BE2C (cell line): ENCODE measurements around the gene AKAP6.

ENCODE experiments used
- DNase-seq: peaks from one replicate; pipeline ENCODE4 v3.0.0-alpha.2; 2020
- H3K27me3 ChIP-seq: fragments of 250-450 bp; sonication (Bioruptor Pico); 2 replicates; pipeline ENCODE4 v1.5.1; 2020; ENCODE audit warnings: mild to moderate bottlenecking
- H3K36me3 ChIP-seq: fragments of 250-450 bp; sonication (Bioruptor Pico); 2 replicates; pipeline ENCODE4 v1.5.1; 2020; ENCODE audit warnings: mild to moderate bottlenecking
- H3K4me1 ChIP-seq: fragments of 250-450 bp; sonication (Bioruptor Pico); 2 replicates; pipeline ENCODE4 v1.5.1; 2020
- H3K4me3 ChIP-seq: 2 replicates; pipeline ENCODE4 v1.5.1; 2011; ENCODE audit warnings: low read depth, low read length
- H3K9me3 ChIP-seq: fragments of 250-450 bp; sonication (Bioruptor Pico); 2 replicates; pipeline ENCODE4 v1.5.1; 2020
- CTCF ChIP-seq: IDR thresholded peaks from 2 replicates; pipeline ENCODE4 v1.5.1; 2012; ENCODE audit warnings: mild to moderate bottlenecking, low read depth, low read length

Gene AKAP6

GRCh38 chr14:32719601-32720000, 390.5 kb downstream of the AKAP6 start:
- no peak for TF ChIP-seq CTCF
- H3K4me3 ChIP-seq: no peak overlapping the region
- H3K36me3 ChIP-seq: no peaks in the 10 kb centered on the region
- H3K9me3 ChIP-seq: no peaks in the 10 kb centered on the region
- H3K27me3 ChIP-seq: no peaks in the 10 kb centered on the region
- no peak for DNase-seq
- H3K4me1 ChIP-seq: no peaks in the 10 kb centered on the region

GRCh38 chr14:32720927-32721326, 391.8 kb downstream of the AKAP6 start:
- Histone ChIP-seq H3K4me3 (no peak overlapping the region), H3K36me3 (no peaks in the 10 kb centered on the region), H3K9me3 (no peaks in the 10 kb centered on the region), H3K27me3 (no peaks in the 10 kb centered on the region), H3K4me1 (no peaks in the 10 kb centered on the region)
- no peak for DNase-seq
- no peak for TF ChIP-seq CTCF

GRCh38 chr14:32722631-32723183, 393.6 kb downstream of the AKAP6 start:
- no peak overlapping the region for H3K4me3 ChIP-seq
- no peak for TF ChIP-seq CTCF
- no peaks in the 10 kb centered on the region for H3K36me3 ChIP-seq
- H3K27me3 ChIP-seq: no peaks in the 10 kb centered on the region
- no peaks in the 10 kb centered on the region for H3K9me3 ChIP-seq
- H3K4me1 ChIP-seq: no peaks in the 10 kb centered on the region
- no peak for DNase-seq

GRCh38 chr14:32724867-32725471, 395.9 kb downstream of the AKAP6 start:
- Histone ChIP-seq H3K4me3 (no peak overlapping the region), H3K27me3 (no peaks in the 10 kb centered on the region), H3K4me1 (no peaks in the 10 kb centered on the region; the same call in 1 of the 2 replicates), H3K36me3 (no peaks in the 10 kb centered on the region), H3K9me3 (no peaks in the 10 kb centered on the region)
- no peak for DNase-seq
- TF ChIP-seq CTCF: no peak

- Histone ChIP-seq H3K9me3 (no peaks in the 10 kb centered on the region), H3K27me3 (no peaks in the 10 kb centered on the region), H3K4me3 (no peak overlapping the region), H3K36me3 (no peaks in the 10 kb centered on the region), H3K4me1 (no peaks in the 10 kb centered on the region; the same call in 1 of the 2 replicates)
- DNase-seq: no peak
- no peak for TF ChIP-seq CTCF
Observed at GRCh38 chr14:32726516-32726915, 397.4 kb downstream of the AKAP6 start.

- Histone ChIP-seq H3K27me3 (no peaks in the 10 kb centered on the region), H3K36me3 (no peaks in the 10 kb centered on the region), H3K9me3 (no peaks in the 10 kb centered on the region), H3K4me3 (no peak overlapping the region), H3K4me1 (no peaks in the 10 kb centered on the region; the same call in 1 of the 2 replicates)
- DNase-seq: no peak
- TF ChIP-seq CTCF: no peak
Observed at GRCh38 chr14:32727832-32728231, 398.7 kb downstream of the AKAP6 start.
